B cell (primary cell): Measurements from ENCODE around the gene ADO. TPM values are rescaled to one million over a fixed set of nuclear protein-coding genes. Genes with fewer than 3 reads are reported as not detected.

Source experiments
- ATAC-seq: fragments of 200-7000 bp; cut with Tn5 transposase; one replicate; pipeline ENCODE4 v1.10.0; 2021; ENCODE audit warnings: low read depth, mild to moderate bottlenecking, moderate number of reproducible peaks, moderate library complexity
- CTCF ChIA-PET: fragments of 350-600 bp; sonication (Branson Sonifier 250); formaldehyde crosslinking; loops from one replicate; lab custom pipeline; 2021; ENCODE audit warnings: antibody characterized with exemption, inconsistent platforms; lab: Charles Lee
- POLR2A ChIA-PET: fragments of 350-600 bp; sonication (Branson Sonifier 250); formaldehyde crosslinking; loops from one replicate; lab custom pipeline; 2021; ENCODE audit warnings: antibody characterized with exemption; lab: Charles Lee
- DNase-seq: peaks from one replicate; pipeline ENCODE4 v3.0.0; 2013
- H2AFZ ChIP-seq: 2 replicates; pipeline ENCODE4 v1.6.1; 2012; ENCODE audit warnings: mild to moderate bottlenecking, low read depth, low read length; ENCODE audit not compliant: insufficient read depth, poor library complexity, severe bottlenecking
- H3K27ac ChIP-seq, 2 donors: 1 replicate in 1 of 2; 2 replicates in 1 of 2; pipeline ENCODE4 v1.5.1; 2012 to 2013; ENCODE audit warnings: low read length in 2 of 2, mild to moderate bottlenecking in 2 of 2, moderate library complexity in 1 of 2
- H3K27me3 ChIP-seq, 4 experiments: fragments of 200-600 bp in 1 of 4; sonication (generic) in 1 of 4; replicated peaks in 1 of 4; 1 replicate in 2 of 4; 2 replicates in 2 of 4; pipeline versions ENCODE4 v1.6.1 to v1.7.0; 2013 to 2016; ENCODE audit warnings: low read length in 3 of 4, mild to moderate bottlenecking in 2 of 4, mixed read lengths in 1 of 4, moderate library complexity in 1 of 4; ENCODE audit not compliant: insufficient read depth in 4 of 4, control insufficient read depth in 3 of 4; ENCODE audit errors: control extremely low read depth in 1 of 4
- H3K36me3 ChIP-seq, 2 experiments: replicated peaks in 1 of 2; 1 replicate in 1 of 2; 2 replicates in 1 of 2; pipeline versions ENCODE4 v1.6.1 to v1.7.1; 2013; ENCODE audit warnings: low read length in 1 of 2; ENCODE audit not compliant: insufficient read depth in 2 of 2, control insufficient read depth in 1 of 2; ENCODE audit errors: control extremely low read depth in 1 of 2, extremely low read depth in 1 of 2
- H3K4me1 ChIP-seq, 2 donors: fragments of 200-600 bp in 1 of 2; sonication (generic) in 1 of 2; 1 replicate in 1 of 2; 2 replicates in 1 of 2; pipeline versions ENCODE4 v1.5.1 to v1.6.1; 2013 to 2017; ENCODE audit warnings: low read length in 2 of 2; ENCODE audit not compliant: control insufficient read depth in 2 of 2, insufficient read depth in 2 of 2
- H3K4me2 ChIP-seq: replicated peaks from 2 replicates; pipeline ENCODE3; 2012; ENCODE audit warnings: mild to moderate bottlenecking, low read depth, low read length; ENCODE audit not compliant: poor library complexity, severe bottlenecking
- H3K4me3 ChIP-seq, 5 experiments: fragments of 200-600 bp in 1 of 5; sonication (generic) in 1 of 5; 1 replicate in 3 of 5; 2 replicates in 2 of 5; pipeline versions ENCODE4 v1.5.1 to v1.7.0; 2011 to 2016; ENCODE audit warnings: low read length in 4 of 5, mild to moderate bottlenecking in 4 of 5, low read depth in 2 of 5, control low read depth in 1 of 5, moderate library complexity in 1 of 5; ENCODE audit not compliant: insufficient read depth in 1 of 5; ENCODE audit errors: control extremely low read depth in 1 of 5, extremely low read depth in 1 of 5
- H3K79me2 ChIP-seq: fragments of 200-600 bp; sonication (generic); one replicate; pipeline ENCODE4 v1.6.0; 2016; ENCODE audit warnings: low read length; ENCODE audit not compliant: control insufficient read depth, insufficient read depth
- H3K9ac ChIP-seq: fragments of 200-600 bp; sonication (generic); 2 replicates; pipeline ENCODE4 v1.6.1; 2017; ENCODE audit warnings: mild to moderate bottlenecking, low read length, moderate library complexity
- H3K9me3 ChIP-seq, 3 donors: one replicate each; pipeline versions ENCODE4 v1.6.1 to v1.7.1; 2013; ENCODE audit warnings: low read length in 2 of 3; ENCODE audit not compliant: control insufficient read depth in 2 of 3, insufficient read depth in 1 of 3; ENCODE audit errors: control extremely low read depth in 1 of 3
- H4K20me1 ChIP-seq: 2 replicates; pipeline ENCODE4 v1.6.0; 2012; ENCODE audit warnings: mild to moderate bottlenecking, low read length; ENCODE audit not compliant: insufficient read depth, control insufficient read depth, poor library complexity, severe bottlenecking
- H3K27ac Mint-ChIP-seq: one replicate; pipeline ENCODE4 v1.8.0; 2021; ENCODE audit warnings: mixed read lengths
- H3K27me3 Mint-ChIP-seq: one replicate; pipeline ENCODE4 v1.8.0; 2021; ENCODE audit warnings: mixed read lengths
- H3K4me1 Mint-ChIP-seq: one replicate; pipeline ENCODE4 v1.8.0; 2021; ENCODE audit warnings: mixed read lengths
- H3K4me3 Mint-ChIP-seq: one replicate; pipeline ENCODE4 v1.8.0; 2021; ENCODE audit warnings: mixed read lengths
- H3K9me3 Mint-ChIP-seq: one replicate; pipeline ENCODE4 v1.8.0; 2022; ENCODE audit warnings: mixed read lengths; ENCODE audit not compliant: insufficient read depth
- EZH2 ChIP-seq: IDR thresholded peaks from 2 replicates; pipeline ENCODE4 v1.6.1; 2012; ENCODE audit warnings: borderline replicate concordance, low read depth, mild to moderate bottlenecking, moderate library complexity, low read length; ENCODE audit not compliant: insufficient read depth, poor library complexity, severe bottlenecking
- WGBS: methylation state at CpG from one replicate; pipeline ENCODE4 v1.1.5; 2013; ENCODE audit warnings: missing lambda C conversion rate; ENCODE audit not compliant: insufficient coverage; 5-methylcytosine and 5-hydroxymethylcytosine counted together
- intact Hi-C: fragments of 100-400 bp; cut with micrococcal nuclease; formaldehyde crosslinking; loops from one replicate; pipeline ENCODE4 v1.10.0; 2022
- polyA plus RNA-seq: library from polyadenylated mRNA; depleted of rRNA; stranded (reverse); fragments of >200 nt; gene quantifications from 2 replicates; pipeline ENCODE4 v1.2.3, GENCODE V29; 2012
- total RNA-seq, 2 donors: library from RNA; stranded (reverse); fragments of 120-200 nt in 1 of 2; gene quantifications; 1 replicate in 1 of 2; 2 replicates in 1 of 2; pipeline versions ENCODE4 v1.2.3 to v1.2.4, GENCODE V29; 2013 to 2022
- TF ChIP-seq, protein P1 (sequence below): fragments of 200-600 bp; IDR thresholded peaks from one replicate; pipeline ENCODE4 v1.8.0; 2022; ENCODE audit warnings: antibody characterized with exemption, mild to moderate bottlenecking

Gene ADO
- total and polyA plus RNA-seq, 2 donors (not counting 1 experiment from before 2014, with no cell fraction given) = 9.4 to 18.4 TPM

DNA sequence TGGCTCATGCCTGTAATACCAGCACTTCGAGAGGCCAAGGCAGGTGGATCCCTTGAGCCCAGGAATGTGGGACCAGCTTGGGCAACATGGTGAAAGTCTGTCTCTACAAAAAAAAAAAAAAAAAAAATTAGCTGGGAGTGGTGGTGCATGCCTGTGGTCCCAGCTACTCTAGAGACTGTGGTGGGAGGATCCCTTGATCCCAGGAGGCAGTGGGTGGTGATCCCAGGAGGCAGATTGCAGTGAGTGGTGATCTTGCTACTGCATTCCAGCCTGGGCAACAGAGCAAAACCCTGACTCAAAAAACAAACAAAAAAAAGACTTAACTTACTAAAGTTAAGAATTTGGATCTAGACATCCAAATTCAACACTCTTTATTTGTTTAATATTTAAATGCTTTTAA, 10.2 kb upstream of the ADO start:
- intact Hi-C loops = no loop called here
- Histone ChIP-seq H4K20me1 (no peaks in the 10 kb centered on the region), H3K27ac (no peak overlapping the region), H3K4me2 (no peak overlapping the region), H3K79me2 (no peaks in the 10 kb centered on the region), H3K4me3 (no peak overlapping the region), H3K36me3 (no peaks in the 10 kb centered on the region), H2AFZ (no peak overlapping the region), H3K9ac (no peak overlapping the region), H3K9me3 (no peaks in the 10 kb centered on the region), H3K4me1 (no peaks in the 10 kb centered on the region), H3K27me3 (peaks cover 0 to 5% (median 4%) of the 10 kb centered on the region in 4 experiments)
- Mint-ChIP-seq H3K9me3 (no peaks in the 10 kb centered on the region), H3K4me3 (no peak overlapping the region), H3K27me3 (peaks cover 26% of the 10 kb centered on the region), H3K27ac (no peak overlapping the region), H3K4me1 (no peaks in the 10 kb centered on the region)
- WGBS = 86% methylated on average over 1 of the region's 1 CpG
- CTCF ChIA-PET = no interaction called here
- ATAC-seq (no peak), DNase-seq (no peak)
- POLR2A ChIA-PET = no interaction called here
- no peak for TF ChIP-seq EZH2
- TF ChIP-seq, protein P1, sequence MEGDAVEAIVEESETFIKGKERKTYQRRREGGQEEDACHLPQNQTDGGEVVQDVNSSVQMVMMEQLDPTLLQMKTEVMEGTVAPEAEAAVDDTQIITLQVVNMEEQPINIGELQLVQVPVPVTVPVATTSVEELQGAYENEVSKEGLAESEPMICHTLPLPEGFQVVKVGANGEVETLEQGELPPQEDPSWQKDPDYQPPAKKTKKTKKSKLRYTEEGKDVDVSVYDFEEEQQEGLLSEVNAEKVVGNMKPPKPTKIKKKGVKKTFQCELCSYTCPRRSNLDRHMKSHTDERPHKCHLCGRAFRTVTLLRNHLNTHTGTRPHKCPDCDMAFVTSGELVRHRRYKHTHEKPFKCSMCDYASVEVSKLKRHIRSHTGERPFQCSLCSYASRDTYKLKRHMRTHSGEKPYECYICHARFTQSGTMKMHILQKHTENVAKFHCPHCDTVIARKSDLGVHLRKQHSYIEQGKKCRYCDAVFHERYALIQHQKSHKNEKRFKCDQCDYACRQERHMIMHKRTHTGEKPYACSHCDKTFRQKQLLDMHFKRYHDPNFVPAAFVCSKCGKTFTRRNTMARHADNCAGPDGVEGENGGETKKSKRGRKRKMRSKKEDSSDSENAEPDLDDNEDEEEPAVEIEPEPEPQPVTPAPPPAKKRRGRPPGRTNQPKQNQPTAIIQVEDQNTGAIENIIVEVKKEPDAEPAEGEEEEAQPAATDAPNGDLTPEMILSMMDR = no peak

DNA sequence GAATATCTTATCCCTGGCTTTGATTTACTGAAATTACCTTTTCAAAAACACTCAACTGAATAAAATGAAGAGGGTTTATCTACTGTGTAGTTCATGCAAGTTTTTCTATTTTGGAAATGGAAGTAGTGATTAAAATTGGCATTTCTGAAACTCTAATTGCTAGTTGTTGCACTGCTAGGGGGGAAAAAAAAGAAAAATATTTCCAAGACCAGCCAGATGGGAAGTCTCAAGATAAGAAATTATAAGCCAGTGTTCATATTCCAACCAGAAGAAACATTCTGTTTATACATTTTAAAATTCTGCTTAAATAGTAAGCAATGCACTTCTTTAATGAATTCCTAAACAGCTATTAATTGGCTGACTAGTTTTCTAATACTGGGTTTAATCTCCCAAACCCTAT, 9.4 kb upstream of the ADO start:
- TF ChIP-seq EZH2 = no peak
- TF ChIP-seq, protein P1 = no peak
- no peak overlapping the region for H3K27ac Mint-ChIP-seq
- ChIA-PET CTCF (no interaction called here), POLR2A (no interaction called here)
- Histone ChIP-seq H3K9me3 (no peaks in the 10 kb centered on the region), H3K4me1 (no peaks in the 10 kb centered on the region), H3K4me3 (no peak overlapping the region), H3K9ac (no peak overlapping the region), H3K27ac (no peak overlapping the region), H3K4me2 (no peak overlapping the region), H3K36me3 (no peaks in the 10 kb centered on the region), H3K27me3 (peaks cover 0 to 5% (median 4%) of the 10 kb centered on the region in 4 experiments), H4K20me1 (no peaks in the 10 kb centered on the region), H3K79me2 (no peaks in the 10 kb centered on the region), H2AFZ (no peak overlapping the region)
- no peak for ATAC-seq
- H3K9me3 Mint-ChIP-seq = no peaks in the 10 kb centered on the region
- intact Hi-C loops = no loop called here
- H3K4me3 Mint-ChIP-seq = no peak overlapping the region
- H3K27me3 Mint-ChIP-seq = peaks cover 26% of the 10 kb centered on the region
- DNase-seq = no peak
- no peaks in the 10 kb centered on the region for H3K4me1 Mint-ChIP-seq
